Cerebellar cortex (tissue), 1 donor: ENCODE measurements around the gene MC1R.
"Not testable (repeated sequence)": the region's sequence is repeated elsewhere in the genome, so short reads cannot be mapped to it uniquely, and the experiment has no call there.

ENCODE experiments used
- DNase-seq: peaks from one replicate; pipeline ENCODE4 v3.0.0-alpha.2; 2015; ENCODE audit warnings: low spot score

The MC1R gene

GRCh38 chr16:89918453-89919347 lies at the start of gene MC1R:
Gene MC1R (plus strand): TSS chr16:89918862. CDS start chr16:89919259, 397 bp downstream.
- peak; percentile 59 for DNase-seq

GRCh38 chr16:89869911-89870310 lies 48.8 kb upstream of the MC1R start:
- no peak for DNase-seq

GRCh38 chr16:89870440-89870839 lies 48.2 kb upstream of the MC1R start:
- DNase-seq: no peak

- DNase-seq: no peak
Observed at GRCh38 chr16:89871895-89872294, 46.8 kb upstream of the MC1R start.

- peak; percentile 81 for DNase-seq
Observed at GRCh38 chr16:89873109-89873971, 45.3 kb upstream of the MC1R start, which contains the start of gene TCF25. Gene TCF25 (plus strand): TSS chr16:89873592. CDS start chr16:89873668, 76 bp downstream.

- peak; percentile 90 for DNase-seq
Observed at GRCh38 chr16:89873972-89874689, 44.5 kb upstream of the MC1R start.

GRCh38 chr16:89879123-89879522 lies 39.5 kb upstream of the MC1R start:
- DNase-seq: not testable (repeated sequence)

GRCh38 chr16:89880477-89881367 lies 37.9 kb upstream of the MC1R start:
- DNase-seq: no peak

GRCh38 chr16:89881368-89881730 lies 37.3 kb upstream of the MC1R start:
- no peak for DNase-seq

GRCh38 chr16:89883346-89884040 lies 35.2 kb upstream of the MC1R start:
- DNase-seq: no peak

- no peak for DNase-seq
Observed at GRCh38 chr16:89884041-89884421, 34.6 kb upstream of the MC1R start.

- no peak for DNase-seq
Observed at GRCh38 chr16:89887243-89887642, 31.4 kb upstream of the MC1R start.

- no peak for DNase-seq
Observed at GRCh38 chr16:89890200-89890599, 28.5 kb upstream of the MC1R start.

- no peak for DNase-seq
Observed at GRCh38 chr16:89890886-89891657, 27.6 kb upstream of the MC1R start.

GRCh38 chr16:89892055-89892630 lies 26.5 kb upstream of the MC1R start:
- DNase-seq: no peak

- DNase-seq: no peak
Observed at GRCh38 chr16:89892635-89893034, 26.0 kb upstream of the MC1R start.

GRCh38 chr16:89893642-89894548 lies 24.8 kb upstream of the MC1R start:
- DNase-seq: peak; percentile 61
